Loucy (cell line): ENCODE results near the gene TENM3.

Experiments used
- H2AFZ ChIP-seq: fragments of 200-600 bp; sonication (generic); 2 replicates; pipeline ENCODE4 v1.6.0; 2016; ENCODE audit warnings: antibody characterized with exemption, mild to moderate bottlenecking, low read length, moderate library complexity
- H3F3A ChIP-seq: fragments of 200-600 bp; 2 replicates; pipeline ENCODE4 v1.6.0; 2016; ENCODE audit warnings: antibody characterized with exemption, low read depth, mild to moderate bottlenecking
- H3K27me3 ChIP-seq: fragments of 200-600 bp; sonication (generic); 2 replicates; pipeline ENCODE4 v1.6.1; 2014; ENCODE audit warnings: low read length, mild to moderate bottlenecking; ENCODE audit not compliant: insufficient read depth, poor library complexity, severe bottlenecking
- H3K36me3 ChIP-seq: fragments of 200-600 bp; sonication (generic); 2 replicates; pipeline ENCODE4 v1.6.1; 2016; ENCODE audit warnings: low read length; ENCODE audit not compliant: insufficient read depth
- H3K4me1 ChIP-seq: fragments of 200-600 bp; sonication (generic); 2 replicates; pipeline ENCODE4 v1.5.1; 2014; ENCODE audit warnings: low read length, mild to moderate bottlenecking; ENCODE audit not compliant: insufficient read depth, poor library complexity, severe bottlenecking
- H3K4me2 ChIP-seq: fragments of 200-600 bp; sonication (generic); 2 replicates; pipeline ENCODE4 v1.6.0; 2014; ENCODE audit warnings: antibody characterized with exemption, low read length, low read depth, mild to moderate bottlenecking; ENCODE audit not compliant: poor library complexity, severe bottlenecking
- H3K4me3 ChIP-seq: fragments of 200-600 bp; sonication (generic); 2 replicates; pipeline ENCODE4 v1.5.1; 2014; ENCODE audit warnings: low read length, mild to moderate bottlenecking, mixed read lengths; ENCODE audit not compliant: poor library complexity, severe bottlenecking
- H3K79me2 ChIP-seq: fragments of 200-600 bp; sonication (generic); 2 replicates; pipeline ENCODE4 v1.6.1; 2014; ENCODE audit warnings: low read length; ENCODE audit not compliant: insufficient read depth
- H3K9ac ChIP-seq: fragments of 200-600 bp; sonication (generic); 2 replicates; pipeline ENCODE4 v1.6.0; 2014; ENCODE audit warnings: mild to moderate bottlenecking, low read depth, low read length, moderate library complexity; ENCODE audit not compliant: poor library complexity, severe bottlenecking
- H3K9me2 ChIP-seq: fragments of 200-600 bp; sonication (generic); replicated peaks from 2 replicates; pipeline ENCODE4 v1.6.1; 2016; ENCODE audit warnings: low read depth, low read length, mixed read lengths
- H3K9me3 ChIP-seq: fragments of 200-600 bp; sonication (generic); 2 replicates; pipeline ENCODE4 v1.6.1; 2014; ENCODE audit warnings: mild to moderate bottlenecking, antibody characterized with exemption, low read length, low read depth; ENCODE audit not compliant: insufficient read depth
- H4K20me1 ChIP-seq: fragments of 200-600 bp; sonication (generic); 2 replicates; pipeline ENCODE4 v1.6.0; 2014; ENCODE audit warnings: antibody characterized with exemption, low read length, mild to moderate bottlenecking; ENCODE audit not compliant: insufficient read depth, poor library complexity, severe bottlenecking
- CTCF ChIP-seq: fragments of 200-600 bp; sonication (generic); conservative IDR thresholded peaks from 2 replicates; pipeline ENCODE4 v1.5.1; 2014; ENCODE audit warnings: mild to moderate bottlenecking, antibody characterized with exemption, low read length
- EZH2phosphoT487 ChIP-seq: fragments of 200-600 bp; IDR thresholded peaks from 2 replicates; pipeline ENCODE4 v1.6.1; 2018; ENCODE audit warnings: antibody characterized with exemption, mild to moderate bottlenecking, moderate library complexity, borderline replicate concordance

The TENM3 gene

GRCh38 chr4:182843808-182844325 lies 600.7 kb downstream of the TENM3 start:
- H3F3A ChIP-seq, result no peaks in the 10 kb centered on the region
- no peaks in the 10 kb centered on the region for H3K9me2 ChIP-seq
- no peaks in the 10 kb centered on the region for H3K36me3 ChIP-seq
- no peak overlapping the region for H3K4me2 ChIP-seq
- H3K79me2 ChIP-seq, result no peaks in the 10 kb centered on the region
- no peak for TF ChIP-seq CTCF
- no peak for TF ChIP-seq EZH2phosphoT487
- no peaks in the 10 kb centered on the region for H4K20me1 ChIP-seq
- no peak overlapping the region for H3K4me3 ChIP-seq
- H3K9ac ChIP-seq, result no peak overlapping the region
- no peaks in the 10 kb centered on the region for H3K4me1 ChIP-seq
- H3K27me3 ChIP-seq, result no peaks in the 10 kb centered on the region
- no peak overlapping the region for H2AFZ ChIP-seq
- H3K9me3 ChIP-seq, result no peaks in the 10 kb centered on the region

- Histone ChIP-seq H3K36me3 (no peaks in the 10 kb centered on the region), H4K20me1 (no peaks in the 10 kb centered on the region), H3K4me2 (no peak overlapping the region), H3K9me3 (no peaks in the 10 kb centered on the region), H3K9me2 (no peaks in the 10 kb centered on the region), H3F3A (no peaks in the 10 kb centered on the region), H3K4me1 (no peaks in the 10 kb centered on the region), H3K9ac (no peak overlapping the region), H3K4me3 (no peak overlapping the region), H3K27me3 (no peaks in the 10 kb centered on the region), H3K79me2 (no peaks in the 10 kb centered on the region), H2AFZ (no peak overlapping the region)
- TF ChIP-seq EZH2phosphoT487 (no peak), CTCF (no peak)
Measured at GRCh38 chr4:182845618-182846017, 602.4 kb downstream of the TENM3 start.

GRCh38 chr4:182846036-182846435 lies 602.8 kb downstream of the TENM3 start:
- Histone ChIP-seq H2AFZ (no peak overlapping the region), H3K36me3 (no peaks in the 10 kb centered on the region), H3K9me3 (no peaks in the 10 kb centered on the region), H3K4me2 (no peak overlapping the region), H4K20me1 (no peaks in the 10 kb centered on the region), H3K27me3 (no peaks in the 10 kb centered on the region), H3K4me3 (no peak overlapping the region), H3F3A (no peaks in the 10 kb centered on the region), H3K9me2 (no peaks in the 10 kb centered on the region), H3K9ac (no peak overlapping the region), H3K79me2 (no peaks in the 10 kb centered on the region), H3K4me1 (no peaks in the 10 kb centered on the region)
- TF ChIP-seq CTCF (no peak), EZH2phosphoT487 (no peak)
